ENCODE measurements around the gene PRELID2.
A peak's percentile ranks its signal among the peaks of the same experiment; 100 is the strongest.
"Not testable (repeated sequence)": the region's sequence is repeated elsewhere in the genome, so short reads cannot be mapped to it uniquely, and the experiment has no call there.

The PRELID2 gene

DNA sequence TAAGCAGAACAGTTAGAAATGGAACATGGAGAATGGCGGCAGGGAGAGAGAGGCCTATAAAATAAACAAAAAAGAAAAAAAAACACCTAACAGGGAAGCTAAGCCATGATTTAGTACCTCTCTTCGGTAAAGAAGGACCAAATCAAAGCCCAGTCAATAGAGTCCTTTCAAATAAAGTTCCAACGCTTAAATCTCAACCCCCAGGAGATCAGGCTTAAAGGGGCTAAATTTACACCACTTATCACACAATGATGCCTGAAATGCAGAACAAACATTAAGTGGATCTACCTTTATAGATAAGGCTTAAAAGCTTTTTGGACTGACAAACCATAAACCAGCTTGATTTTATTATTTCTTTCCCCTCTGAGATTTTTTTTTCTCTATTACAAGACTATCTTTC lies 66.3 kb downstream of the PRELID2 start:
- TF ChIP-seq GATA1 (IDR thresholded peaks at IDR 0.05; ENCODE audit: low read depth, low read length) = no peak
- no peak for TF ChIP-seq POLR2A (IDR thresholded peaks at IDR 0.05; ENCODE audit: low read length)
- DNase-seq = no peak

- no peak for DNase-seq
- no peak for TF ChIP-seq GATA1 (IDR thresholded peaks at IDR 0.05; ENCODE audit: low read depth, low read length)
Measured at GRCh38 chr5:145764325-145764724, 70.8 kb downstream of the PRELID2 start.

GRCh38 chr5:145762833-145763232 lies 72.3 kb downstream of the PRELID2 start:
- DNase-seq = no peak
- no peak for TF ChIP-seq GATA1 (IDR thresholded peaks at IDR 0.05; ENCODE audit: low read depth, low read length)
- TF ChIP-seq POLR2A (IDR thresholded peaks at IDR 0.05; ENCODE audit: low read length) = no peak

DNA sequence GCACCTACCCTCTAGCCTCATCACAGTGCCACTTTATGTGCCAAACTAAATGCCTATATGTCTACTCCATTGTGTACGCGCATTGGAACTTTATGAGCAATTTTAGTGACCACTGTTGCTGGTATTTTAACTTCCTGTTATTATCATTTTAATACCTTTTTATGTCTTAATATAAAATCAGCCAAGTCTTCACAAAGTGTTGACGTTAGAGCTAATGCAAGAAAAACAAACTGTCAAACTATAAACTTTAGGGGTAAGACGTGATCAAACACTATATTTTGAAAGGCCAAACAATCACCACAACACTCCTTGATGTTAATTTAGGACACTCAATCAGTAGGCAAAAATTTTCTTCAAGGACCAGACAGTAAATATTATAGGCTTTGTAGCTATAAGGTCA lies 73.9 kb downstream of the PRELID2 start:
- TF ChIP-seq GATA1 (IDR thresholded peaks at IDR 0.05; ENCODE audit: low read depth, low read length) = no peak
- no peak for TF ChIP-seq POLR2A (IDR thresholded peaks at IDR 0.05; ENCODE audit: low read length)
- no peak for DNase-seq

DNA sequence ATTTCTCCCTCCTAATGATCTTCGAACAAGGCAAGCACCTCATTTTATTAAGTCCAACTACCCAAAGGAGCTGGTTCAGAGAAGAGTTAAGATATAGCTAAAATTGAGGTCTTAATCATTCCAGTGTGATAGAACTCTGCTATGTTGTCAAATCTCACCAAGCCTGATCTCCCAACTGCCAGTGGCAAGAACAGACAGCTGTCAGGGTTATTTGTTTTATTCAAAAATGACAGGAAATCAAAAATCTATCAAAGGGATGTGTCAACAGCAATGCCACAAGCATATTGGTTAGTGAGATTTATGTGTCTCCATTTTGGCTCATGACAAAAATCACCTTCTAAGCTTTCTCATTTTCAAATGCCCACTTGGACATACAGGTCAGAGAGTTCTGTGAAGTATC lies 74.5 kb downstream of the PRELID2 start:
- TF ChIP-seq POLR2A (IDR thresholded peaks at IDR 0.05; ENCODE audit: low read length) (no peak), GATA1 (IDR thresholded peaks at IDR 0.05; ENCODE audit: low read depth, low read length) (no peak)
- no peak for DNase-seq

DNA sequence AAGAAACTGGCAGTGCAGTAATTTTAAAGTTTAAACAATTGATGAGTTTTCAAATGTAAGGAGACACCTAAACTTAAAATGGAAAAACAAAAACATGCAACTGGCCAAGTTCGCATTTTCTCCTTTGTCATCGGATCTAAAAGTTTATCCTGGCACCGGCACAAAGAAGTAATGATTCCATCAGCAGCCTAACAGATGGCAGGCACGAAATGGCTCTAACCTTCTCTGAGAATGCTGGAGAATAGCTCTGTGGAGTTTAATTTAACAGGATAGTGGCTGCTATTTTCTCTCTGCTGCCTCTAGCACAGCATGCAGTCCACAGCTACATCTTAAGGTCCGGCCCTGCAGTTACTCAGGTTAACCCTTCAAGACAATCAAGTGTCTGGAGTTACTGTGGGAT lies 82.2 kb downstream of the PRELID2 start:
- no peak for DNase-seq
- TF ChIP-seq POLR2A (IDR thresholded peaks at IDR 0.05; ENCODE audit: low read length) (no peak), GATA1 (IDR thresholded peaks at IDR 0.05; ENCODE audit: low read depth, low read length) (no peak)

- no peak for DNase-seq
- TF ChIP-seq GATA1 (IDR thresholded peaks at IDR 0.05; ENCODE audit: low read depth, low read length) (no peak), POLR2A (IDR thresholded peaks at IDR 0.05; ENCODE audit: low read length) (no peak)
Measured at GRCh38 chr5:145752534-145752933, 82.6 kb downstream of the PRELID2 start.

DNA sequence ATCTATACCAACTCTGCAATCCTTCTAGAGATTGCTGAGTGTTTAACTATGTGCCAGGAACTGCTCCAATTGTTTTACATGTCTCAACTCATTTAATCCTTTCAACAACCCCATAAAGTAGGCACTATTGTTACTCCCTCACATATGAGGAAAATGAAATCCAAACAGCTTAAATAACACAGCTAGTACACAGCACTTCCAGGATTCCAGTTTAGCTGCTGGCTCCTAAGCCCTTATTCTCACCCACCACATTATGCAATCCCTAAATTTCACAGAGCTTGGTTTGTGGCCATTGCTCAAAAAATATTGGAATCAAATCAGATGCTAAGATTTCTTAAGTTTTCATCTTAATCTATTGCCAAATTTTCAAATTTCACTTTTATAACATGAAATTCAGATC lies 84.9 kb downstream of the PRELID2 start:
- no peak for DNase-seq
- TF ChIP-seq GATA1 (IDR thresholded peaks at IDR 0.05; ENCODE audit: low read depth, low read length) (no peak), POLR2A (IDR thresholded peaks at IDR 0.05; ENCODE audit: low read length) (no peak)

DNA sequence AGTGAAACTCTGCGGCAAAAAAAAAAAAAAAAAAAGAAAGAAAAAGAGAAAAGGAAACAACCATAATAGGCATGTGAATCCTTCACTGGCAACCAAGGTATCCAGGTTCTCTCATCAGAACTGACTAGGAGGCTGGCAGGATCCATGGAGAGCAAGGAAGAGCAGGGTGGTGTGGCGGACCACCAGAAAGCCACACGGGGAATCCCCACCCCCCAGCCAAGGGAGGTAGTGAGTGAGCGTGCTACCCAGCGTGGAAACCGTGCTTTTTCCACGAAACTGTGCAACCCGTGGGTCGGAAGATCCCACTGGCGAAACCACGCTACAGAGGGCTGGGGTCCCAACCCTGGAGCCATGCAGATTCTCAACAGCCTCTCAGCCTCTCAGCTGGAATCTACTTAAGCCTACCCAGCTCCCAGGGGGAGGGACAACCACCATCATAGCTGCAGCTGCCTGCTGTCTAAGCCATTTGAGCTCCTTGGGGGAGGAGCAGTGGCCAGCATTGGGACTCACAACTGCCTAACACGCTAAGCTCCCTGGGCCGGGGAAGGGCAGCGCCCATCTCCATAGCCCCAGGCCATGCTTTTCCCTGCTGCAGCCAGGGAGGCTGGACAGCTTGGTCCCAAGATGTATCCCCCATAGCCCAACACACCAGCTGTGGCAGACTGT lies 91.6 kb downstream of the PRELID2 start:
- TF ChIP-seq GATA1 (IDR thresholded peaks at IDR 0.05; ENCODE audit: low read depth, low read length) = no peak
- no peak for TF ChIP-seq POLR2A (IDR thresholded peaks at IDR 0.05; ENCODE audit: low read length)
- peak in 1 of 2 experiments; percentile 4 for DNase-seq

- no peak for TF ChIP-seq GATA1 (IDR thresholded peaks at IDR 0.05; ENCODE audit: low read depth, low read length)
- TF ChIP-seq POLR2A (IDR thresholded peaks at IDR 0.05; ENCODE audit: low read length) = no peak
- DNase-seq = peak in 1 of 2 experiments; percentile 7
Measured at GRCh38 chr5:145739843-145740242, 95.3 kb downstream of the PRELID2 start.

- DNase-seq = no peak
Measured at GRCh38 chr5:145738227-145738626, 96.9 kb downstream of the PRELID2 start.

DNA sequence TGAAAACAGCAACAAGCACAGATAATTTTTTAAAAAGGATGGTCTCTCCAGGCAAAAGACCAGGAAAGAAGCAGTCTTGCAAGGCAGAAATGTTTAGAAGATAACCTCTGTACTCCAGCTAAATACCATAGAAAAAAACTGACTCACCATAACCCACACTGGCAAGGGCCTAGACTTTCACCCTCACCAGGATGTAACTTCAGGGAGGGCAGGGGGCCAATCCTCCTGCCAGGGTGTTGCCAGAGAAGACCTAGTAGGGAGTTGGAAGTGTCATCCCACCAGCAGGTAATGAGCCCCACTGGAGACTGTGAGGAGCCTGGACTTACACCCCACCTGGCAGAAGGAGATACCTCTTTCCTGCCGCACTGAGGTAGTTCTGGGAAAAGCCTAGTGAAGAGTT lies 97.6 kb downstream of the PRELID2 start:
- DNase-seq = no peak
- no peak for TF ChIP-seq GATA1 (IDR thresholded peaks at IDR 0.05; ENCODE audit: low read depth, low read length)
- no peak for TF ChIP-seq POLR2A (IDR thresholded peaks at IDR 0.05; ENCODE audit: low read length)

More at GRCh38 chr5:145738227-145738626, 96.9 kb downstream of the PRELID2 start:
- TF ChIP-seq GATA1 (IDR thresholded peaks at IDR 0.05; ENCODE audit: low read depth, low read length) (no peak), POLR2A (IDR thresholded peaks at IDR 0.05; ENCODE audit: low read length) (no peak)

DNA sequence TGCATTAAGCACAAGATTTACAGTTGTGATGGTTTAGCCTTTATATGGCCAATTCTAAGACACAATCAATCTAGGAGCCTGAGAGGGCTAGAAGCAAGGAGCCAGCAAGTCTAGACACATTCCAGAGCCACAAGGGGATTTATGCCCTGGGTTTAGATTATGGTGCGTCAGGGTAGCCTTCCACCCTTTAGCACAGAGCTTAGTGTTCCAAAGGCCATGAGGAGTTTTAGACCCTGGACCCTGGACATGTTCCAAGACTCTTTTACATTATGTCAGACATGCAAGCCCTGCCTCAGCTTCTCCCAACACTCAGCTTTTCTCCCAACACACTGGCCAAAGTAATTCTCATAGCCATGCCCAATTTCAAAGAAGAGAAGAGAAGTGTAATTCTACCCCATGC lies 105.2 kb downstream of the PRELID2 start:
- not testable (repeated sequence) for DNase-seq

GRCh38 chr5:145723516-145723915 lies 111.6 kb downstream of the PRELID2 start:
- TF ChIP-seq GATA1 (IDR thresholded peaks at IDR 0.05; ENCODE audit: low read depth, low read length) (no peak), POLR2A (IDR thresholded peaks at IDR 0.05; ENCODE audit: low read length) (no peak)
- no peak for DNase-seq

DNA sequence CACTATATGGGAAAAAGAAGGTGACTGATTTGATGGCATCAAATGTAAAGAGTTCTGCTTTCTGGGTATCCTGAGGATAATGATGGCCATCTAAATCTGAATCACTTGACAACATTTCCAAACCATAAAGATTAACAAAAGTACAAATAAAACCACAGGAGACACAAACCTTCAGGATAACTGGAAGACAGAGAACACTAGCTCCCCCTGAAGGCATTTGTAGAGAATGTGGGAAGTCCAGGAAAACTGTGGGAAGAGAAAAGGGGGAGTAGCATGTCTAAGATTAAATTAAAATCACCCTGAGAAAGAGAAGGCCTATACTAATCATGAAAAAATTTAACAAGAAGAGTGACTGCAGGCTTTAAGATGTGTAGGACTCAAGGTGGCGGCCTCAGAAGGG lies 116.2 kb downstream of the PRELID2 start:
- TF ChIP-seq POLR2A (IDR thresholded peaks at IDR 0.05; ENCODE audit: low read length) (no peak), GATA1 (IDR thresholded peaks at IDR 0.05; ENCODE audit: low read depth, low read length) (no peak)
- DNase-seq = no peak

DNA sequence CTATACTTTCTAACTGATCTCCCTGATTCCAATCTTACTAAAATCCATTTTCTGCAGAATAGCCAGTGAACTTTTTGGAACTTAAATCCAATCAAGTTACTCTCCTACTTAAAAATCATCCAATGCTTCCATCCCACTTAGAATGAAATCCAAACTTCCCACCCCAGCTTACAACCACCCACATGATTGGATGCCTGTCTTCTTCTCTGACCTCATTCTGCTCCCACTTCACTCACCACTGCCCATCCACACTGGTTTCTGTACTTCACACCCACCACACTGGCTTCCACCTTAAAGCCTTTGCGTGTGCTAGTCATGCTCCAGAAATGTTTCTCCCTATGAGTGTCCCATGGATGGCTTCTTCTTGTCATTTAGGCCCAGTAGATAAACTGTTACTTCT lies 119.7 kb downstream of the PRELID2 start:
- no peak for TF ChIP-seq POLR2A (IDR thresholded peaks at IDR 0.05; ENCODE audit: low read length)
- no peak for TF ChIP-seq GATA1 (IDR thresholded peaks at IDR 0.05; ENCODE audit: low read depth, low read length)
- no peak for DNase-seq

Measured in erythroblast (primary cell).